ENCODE results near the gene NOL12. TPM values are rescaled to one million over a fixed set of nuclear protein-coding genes. Genes with fewer than 3 reads are reported as not detected.

The NOL12 gene
- total RNA-seq = 100 to 1,000 TPM in 1 of 4 donors, 10 to 100 TPM in 3; 44.1 to 143 (median 57.2) TPM

- TF ChIP-seq CTCF (IDR thresholded peaks at IDR 0.05) (peak in 2 of 5 experiments; percentile 11 to 25), EP300 (IDR thresholded peaks at IDR 0.05; ENCODE audit: low read depth) (no peak), POLR2A (IDR thresholded peaks at IDR 0.05) (peak; percentile 78), POLR2AphosphoS5 (IDR thresholded peaks at IDR 0.05) (peak; percentile 32 to 89 (median 80))
- in situ Hi-C loops (cut with MboI; ENCODE audit: low pct_ligation_motif_present in 1 of 4, low pct_unique_long_range_greater_than_20kb in 1 of 4, low sequenced_read_pairs in 3 of 4) = loop anchor here in 2 of 4 donors (10.0 to 25.0 kb wide), 2 partner anchors 61 to 101 kb away; no protein-coding TSS in a partner anchor
These were observed at the start of gene NOL12 for GRCh38 chr22:37686002-37686982. Gene NOL12 (plus strand): TSS chr22:37686343. CDS start chr22:37686393, 50 bp downstream.

GRCh38 chr22:37636949-37637273 is 49.2 kb upstream of the NOL12 start:
- WGBS, 2 donors (ENCODE audit: low coverage in 1 of 2) = 50 to 52% methylated on average over 1 to 3 of the region's 3 CpGs
- TF ChIP-seq POLR2AphosphoS5 (IDR thresholded peaks at IDR 0.05) (no peak), CTCF (IDR thresholded peaks at IDR 0.05) (no peak), EP300 (IDR thresholded peaks at IDR 0.05; ENCODE audit: low read depth) (no peak), POLR2A (IDR thresholded peaks at IDR 0.05) (no peak)
- Histone ChIP-seq H3K36me3 (no peaks in the 10 kb centered on the region), H3K4me1 (peaks cover 55 to 92% (median 75%) of the 10 kb centered on the region in 4 donors), H3K4me3 (no peak overlapping the region), H3K9me3 (no peaks in the 10 kb centered on the region), H3K27ac (peak overlapping the region; percentile 89 to 93 (median 92)), H3K27me3 (no peaks in the 10 kb centered on the region)
- no peak for DNase-seq
- in situ Hi-C loops (cut with MboI; ENCODE audit: low pct_ligation_motif_present in 1 of 4, low pct_unique_long_range_greater_than_20kb in 1 of 4, low sequenced_read_pairs in 3 of 4) = no loop called here
- intact Hi-C loops (cut with DNase I; ENCODE audit: low total_unique reads) = no loop called here

More at GRCh38 chr22:37686002-37686982, at the start of gene NOL12:
- peak within 1 kb of the TSS; percentile 55 to 89 (median 62) for H3K4me3 ChIP-seq
- peaks cover 9 to 57% (median 41%) of the 10 kb centered on the region in 4 donors for H3K4me1 ChIP-seq
- DNase-seq = peak; percentile 86
- WGBS, 2 donors (ENCODE audit: low coverage in 1 of 2) = 1% methylated on average over 60 of the region's 62 CpGs; no CpG with 5 or more reads in 1 of the 2 donors
- H3K27ac ChIP-seq = peak within 1 kb of the TSS; percentile 86 to 95 (median 90)
- intact Hi-C loops (cut with DNase I; ENCODE audit: low total_unique reads) = loop anchor here (5.0 kb wide), 1 partner anchor 101 kb away; no protein-coding TSS in a partner anchor
- no peaks in the 10 kb centered on the region for H3K9me3 ChIP-seq
- peaks cover 0 to 11% (median 5%) of the 10 kb centered on the region in 4 donors for H3K36me3 ChIP-seq
- no peaks in the 10 kb centered on the region for H3K27me3 ChIP-seq

GRCh38 chr22:37638391-37639069 is 47.6 kb upstream of the NOL12 start:
- in situ Hi-C loops (cut with MboI; ENCODE audit: low pct_ligation_motif_present in 1 of 4, low pct_unique_long_range_greater_than_20kb in 1 of 4, low sequenced_read_pairs in 3 of 4) = no loop called here

GRCh38 chr22:37639070-37639760 is 46.9 kb upstream of the NOL12 start, which contains the start of gene SH3BP1:
Gene SH3BP1 (plus strand): TSS chr22:37639669. CDS start chr22:37639788, 119 bp downstream.
- TF ChIP-seq CTCF (IDR thresholded peaks at IDR 0.05) = peak in 2 of 5 experiments; percentile 9 to 35
- TF ChIP-seq POLR2AphosphoS5 (IDR thresholded peaks at IDR 0.05) = peak; percentile 25 to 57 (median 43)
- TF ChIP-seq EP300 (IDR thresholded peaks at IDR 0.05; ENCODE audit: low read depth) = no peak
- peak; percentile 67 for TF ChIP-seq POLR2A (IDR thresholded peaks at IDR 0.05)
- Histone ChIP-seq H3K9me3 (no peaks in the 10 kb centered on the region), H3K27me3 (no peaks in the 10 kb centered on the region), H3K36me3 (no peaks in the 10 kb centered on the region), H3K4me1 (peaks cover 58 to 93% (median 78%) of the 10 kb centered on the region in 4 donors), H3K27ac (peak within 1 kb of the TSS; percentile 89 to 93 (median 92)), H3K4me3 (peak within 1 kb of the TSS; percentile 61 to 77 (median 72))
- intact Hi-C loops (cut with DNase I; ENCODE audit: low total_unique reads) (no loop called here), in situ Hi-C loops (cut with MboI; ENCODE audit: low pct_ligation_motif_present in 1 of 4, low pct_unique_long_range_greater_than_20kb in 1 of 4, low sequenced_read_pairs in 3 of 4) (no loop called here)
- peak; percentile 81 for DNase-seq
- 7% methylated on average over 15 of the region's 57 CpGs; no CpG with 5 or more reads in 1 of the 2 donors for WGBS, 2 donors (ENCODE audit: low coverage in 1 of 2)

More at GRCh38 chr22:37638391-37639069, 47.6 kb upstream of the NOL12 start:
- Histone ChIP-seq H3K27ac (peak overlapping the region; percentile 89 to 93 (median 92)), H3K27me3 (no peaks in the 10 kb centered on the region), H3K36me3 (no peaks in the 10 kb centered on the region), H3K4me1 (peaks cover 62 to 98% (median 82%) of the 10 kb centered on the region in 4 donors), H3K9me3 (no peaks in the 10 kb centered on the region), H3K4me3 (peak overlapping the region in 3 of 4 donors; percentile 61 to 77 (median 76))
- DNase-seq = peak; percentile 85
- 11% methylated on average over 9 of the region's 11 CpGs; no CpG with 5 or more reads in 1 of the 2 donors for WGBS, 2 donors (ENCODE audit: low coverage in 1 of 2)
- TF ChIP-seq EP300 (IDR thresholded peaks at IDR 0.05; ENCODE audit: low read depth) (no peak), POLR2AphosphoS5 (IDR thresholded peaks at IDR 0.05) (peak; percentile 28 to 80 (median 66)), POLR2A (IDR thresholded peaks at IDR 0.05) (peak; percentile 65)
- intact Hi-C loops (cut with DNase I; ENCODE audit: low total_unique reads) = no loop called here
